Skeletal muscle tissue (tissue), 4 donors: ENCODE measurements around the gene PRR18. TPM values are rescaled to one million over a fixed set of nuclear protein-coding genes. Genes with fewer than 3 reads are reported as not detected.

Experiments
- H3K27ac ChIP-seq: one replicate; pipeline ENCODE4 v1.7.0; 2013; ENCODE audit warnings: mild to moderate bottlenecking, low read depth, low read length, inconsistent platforms
- H3K27me3 ChIP-seq, 3 donors: one replicate each; pipeline ENCODE4 v1.7.0; 2013; ENCODE audit warnings: low read length in 3 of 3; ENCODE audit not compliant: control insufficient read depth in 3 of 3, insufficient read depth in 3 of 3
- H3K36me3 ChIP-seq, 3 donors: one replicate each; pipeline ENCODE4 v1.7.0; 2013; ENCODE audit warnings: low read length in 3 of 3; ENCODE audit not compliant: control insufficient read depth in 3 of 3, insufficient read depth in 3 of 3
- H3K4me1 ChIP-seq, 3 donors: one replicate each; pipeline ENCODE4 v1.7.0; 2013; ENCODE audit warnings: low read length in 3 of 3, mild to moderate bottlenecking in 3 of 3; ENCODE audit not compliant: control insufficient read depth in 3 of 3, insufficient read depth in 3 of 3
- H3K4me3 ChIP-seq, 3 donors: one replicate each; pipeline ENCODE4 v1.7.0; 2013; ENCODE audit warnings: low read length in 3 of 3
- H3K9ac ChIP-seq, 3 donors: one replicate each; pipeline ENCODE4 v1.7.0; 2013; ENCODE audit warnings: low read length in 3 of 3, mild to moderate bottlenecking in 3 of 3, moderate library complexity in 2 of 3, low read depth in 1 of 3
- H3K9me3 ChIP-seq, 3 donors: one replicate each; pipeline ENCODE4 v1.7.0; 2013; ENCODE audit warnings: low read length in 3 of 3; ENCODE audit not compliant: control insufficient read depth in 3 of 3
- total RNA-seq: library from RNA; depleted of rRNA; stranded (reverse); fragments of >200 nt; gene quantifications from one replicate; pipeline ENCODE4 v1.2.3, GENCODE V29; 2014
- donor health status: Osteomylitis.

PRR18 gene
- total RNA-seq, 1 donor from 2014 or later = 0.52 TPM

DNA sequence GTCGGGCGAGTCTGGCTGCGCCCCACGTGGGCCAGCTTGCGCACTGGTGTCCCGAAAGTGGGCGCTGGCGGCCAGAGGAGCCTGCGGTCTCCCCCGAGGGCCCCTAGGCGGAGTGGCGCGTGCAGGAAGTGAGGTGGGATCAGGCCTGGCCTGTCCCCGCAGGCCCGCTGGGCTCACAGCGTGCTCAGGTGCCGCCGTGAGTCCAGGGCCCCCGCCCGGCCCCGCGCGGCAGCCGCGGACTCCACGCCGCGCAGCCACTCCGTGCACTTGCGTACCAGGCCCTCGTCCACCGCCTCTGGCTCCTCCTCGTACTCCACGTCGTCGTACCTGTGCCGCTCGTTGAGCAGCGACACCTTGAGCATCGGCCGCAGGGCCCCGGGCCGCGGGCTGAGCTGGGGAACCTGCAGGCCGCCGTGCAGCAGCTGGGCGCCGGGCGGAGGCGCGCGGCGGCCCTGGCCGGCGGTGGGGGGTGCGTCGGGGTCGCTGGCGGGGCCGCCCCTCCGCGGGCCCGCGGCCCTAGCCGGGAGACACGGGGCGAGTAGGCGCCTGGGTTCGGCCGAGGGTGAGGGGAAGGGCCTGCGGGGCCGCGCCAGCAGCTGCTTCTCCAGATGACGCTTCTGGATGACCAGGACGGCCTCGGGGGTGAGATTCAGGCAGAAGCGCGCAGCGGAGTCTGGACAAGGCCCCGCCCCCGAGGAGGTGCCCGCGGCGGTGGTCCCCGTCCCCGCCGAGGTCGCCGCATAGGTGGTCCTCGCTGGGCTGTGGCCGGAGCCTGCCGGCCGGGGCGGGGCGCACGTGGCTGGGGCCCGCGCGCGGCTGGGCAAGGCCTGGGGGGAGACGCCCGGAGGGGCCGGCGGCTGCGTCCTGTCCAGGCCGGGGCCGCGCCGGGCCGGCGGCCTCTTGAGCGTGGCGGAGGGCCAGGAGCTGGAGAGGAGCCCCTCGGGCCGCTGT lies 835 bp downstream of the PRR18 start:
- Histone ChIP-seq H3K9me3 (no peaks in the 10 kb centered on the region), H3K27ac (no peak overlapping the region), H3K4me3 (peak overlapping the region in 2 of 3 donors; percentile 22 to 54), H3K4me1 (peaks cover 0 to 4% (median 2%) of the 10 kb centered on the region in 3 donors), H3K9ac (peak overlapping the region in 1 of 3 donors; percentile 40), H3K27me3 (peaks cover 26 to 59% (median 37%) of the 10 kb centered on the region in 3 donors), H3K36me3 (no peaks in the 10 kb centered on the region)

GRCh38 chr6:166306378-166307081 lies 1.7 kb downstream of the PRR18 start:
- Histone ChIP-seq H3K36me3 (no peaks in the 10 kb centered on the region), H3K4me3 (no peak overlapping the region), H3K27me3 (peaks cover 26 to 62% (median 41%) of the 10 kb centered on the region in 3 donors), H3K4me1 (peaks cover 0 to 4% (median 2%) of the 10 kb centered on the region in 3 donors), H3K9ac (no peak overlapping the region), H3K27ac (no peak overlapping the region), H3K9me3 (no peaks in the 10 kb centered on the region)

DNA sequence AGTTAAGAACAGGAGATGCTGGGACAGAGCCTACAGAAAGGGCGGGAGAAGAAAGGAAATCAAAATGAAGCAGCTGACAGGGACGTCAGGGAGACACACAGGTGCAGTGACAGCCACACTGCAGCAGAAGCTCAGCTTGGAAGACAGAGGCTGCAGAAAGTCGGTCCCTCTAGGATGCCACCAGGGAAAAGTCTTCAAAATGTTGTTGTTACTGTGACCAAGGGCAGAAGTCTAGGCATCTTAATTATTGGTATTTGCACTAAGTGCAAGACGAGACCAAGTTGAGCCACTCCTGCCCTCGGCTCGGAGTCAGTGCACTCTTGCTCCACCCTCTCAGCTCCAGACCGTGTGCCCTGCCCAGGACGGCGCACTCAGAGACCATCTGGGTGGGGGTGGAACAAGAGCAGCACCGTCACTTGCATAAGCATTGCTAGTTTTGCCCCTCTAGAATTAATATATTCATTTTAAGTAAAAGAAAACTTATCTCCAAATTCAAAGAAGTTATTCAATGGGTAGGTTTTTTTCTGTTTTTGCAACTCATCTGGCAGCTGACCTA lies 2.6 kb downstream of the PRR18 start:
- Histone ChIP-seq H3K27me3 (peaks cover 26 to 60% (median 41%) of the 10 kb centered on the region in 3 donors), H3K4me1 (peaks cover 0 to 4% (median 2%) of the 10 kb centered on the region in 3 donors), H3K9ac (no peak overlapping the region)

DNA sequence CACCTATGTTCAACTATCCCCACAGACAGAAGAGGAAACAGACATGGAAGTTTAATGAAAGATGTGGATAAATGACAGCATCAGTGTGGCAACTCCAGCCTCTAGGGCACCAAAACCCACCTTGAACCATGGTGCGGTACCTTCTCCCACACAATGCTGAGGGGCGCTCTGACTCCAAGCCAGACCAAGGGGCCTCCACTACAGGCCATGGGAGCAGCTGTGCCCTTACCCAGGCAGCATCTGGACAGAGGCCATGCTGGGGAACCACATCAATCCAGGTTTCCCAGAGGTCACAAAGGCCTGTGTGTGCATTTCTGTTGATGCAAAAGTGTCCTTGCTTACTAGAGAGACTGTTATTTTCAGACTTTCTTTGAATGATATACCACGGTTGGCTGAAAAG lies 4.1 kb downstream of the PRR18 start:
- Histone ChIP-seq H3K9me3 (no peaks in the 10 kb centered on the region), H3K4me1 (peaks cover 0 to 4% (median 2%) of the 10 kb centered on the region in 3 donors), H3K27me3 (peaks cover 20 to 48% (median 35%) of the 10 kb centered on the region in 3 donors), H3K36me3 (no peaks in the 10 kb centered on the region), H3K27ac (no peak overlapping the region), H3K9ac (no peak overlapping the region), H3K4me3 (no peak overlapping the region)

More for the DNA sequence above, 2.6 kb downstream of the PRR18 start:
- H3K4me3 ChIP-seq = no peak overlapping the region
- H3K9me3 ChIP-seq = no peaks in the 10 kb centered on the region
- no peaks in the 10 kb centered on the region for H3K36me3 ChIP-seq
- H3K27ac ChIP-seq = no peak overlapping the region

GRCh38 chr6:166301611-166302529 lies 6.3 kb downstream of the PRR18 start:
- Histone ChIP-seq H3K27ac (no peak overlapping the region), H3K27me3 (peaks cover 6 to 42% (median 21%) of the 10 kb centered on the region in 3 donors), H3K36me3 (no peaks in the 10 kb centered on the region), H3K9ac (no peak overlapping the region), H3K4me1 (no peaks in the 10 kb centered on the region), H3K9me3 (no peaks in the 10 kb centered on the region), H3K4me3 (no peak overlapping the region)

DNA sequence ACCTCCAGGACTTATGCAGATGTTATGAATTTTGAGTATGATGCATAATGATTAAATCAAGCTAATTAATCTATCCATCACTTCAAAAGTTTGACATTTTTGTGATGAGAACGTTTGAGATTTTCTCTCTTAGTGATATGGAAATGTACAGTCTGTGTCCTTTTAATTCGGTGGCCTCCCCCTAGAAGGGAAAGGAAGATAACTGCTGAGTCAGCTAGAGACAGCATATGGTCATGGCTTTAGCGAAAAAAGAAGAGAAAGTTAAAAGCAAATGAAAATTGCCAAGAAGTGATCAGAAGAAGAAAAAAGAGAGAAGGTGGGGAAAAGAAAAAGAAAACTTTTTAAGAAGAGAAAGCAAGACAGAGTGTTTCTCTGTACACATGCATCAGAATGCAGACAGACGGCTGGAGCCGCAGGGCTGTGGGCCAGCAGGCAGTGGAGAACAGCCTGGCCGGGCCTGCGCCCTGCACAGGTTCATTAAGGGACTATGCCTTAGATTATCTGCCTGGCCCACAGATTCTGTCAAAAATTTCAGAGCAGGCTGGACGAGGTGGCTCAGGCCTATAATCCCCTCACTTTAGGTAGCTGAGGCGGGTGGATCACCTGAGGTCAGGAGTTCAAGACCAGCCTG lies 7.7 kb downstream of the PRR18 start:
- peaks cover under 1 to 35% (median 14%) of the 10 kb centered on the region in 3 donors for H3K27me3 ChIP-seq
- H3K4me3 ChIP-seq = no peak overlapping the region
- H3K27ac ChIP-seq = no peak overlapping the region
- no peaks in the 10 kb centered on the region for H3K4me1 ChIP-seq
- no peaks in the 10 kb centered on the region for H3K36me3 ChIP-seq
- no peak overlapping the region for H3K9ac ChIP-seq
- H3K9me3 ChIP-seq = no peaks in the 10 kb centered on the region

- Histone ChIP-seq H3K27me3 (peaks cover 6 to 33% (median 19%) of the 10 kb centered on the region in 3 donors), H3K9me3 (no peaks in the 10 kb centered on the region), H3K4me3 (no peak overlapping the region), H3K27ac (no peak overlapping the region), H3K36me3 (no peaks in the 10 kb centered on the region), H3K4me1 (no peaks in the 10 kb centered on the region), H3K9ac (no peak overlapping the region)
Measured at GRCh38 chr6:166297606-166298005, 10.6 kb downstream of the PRR18 start.

DNA sequence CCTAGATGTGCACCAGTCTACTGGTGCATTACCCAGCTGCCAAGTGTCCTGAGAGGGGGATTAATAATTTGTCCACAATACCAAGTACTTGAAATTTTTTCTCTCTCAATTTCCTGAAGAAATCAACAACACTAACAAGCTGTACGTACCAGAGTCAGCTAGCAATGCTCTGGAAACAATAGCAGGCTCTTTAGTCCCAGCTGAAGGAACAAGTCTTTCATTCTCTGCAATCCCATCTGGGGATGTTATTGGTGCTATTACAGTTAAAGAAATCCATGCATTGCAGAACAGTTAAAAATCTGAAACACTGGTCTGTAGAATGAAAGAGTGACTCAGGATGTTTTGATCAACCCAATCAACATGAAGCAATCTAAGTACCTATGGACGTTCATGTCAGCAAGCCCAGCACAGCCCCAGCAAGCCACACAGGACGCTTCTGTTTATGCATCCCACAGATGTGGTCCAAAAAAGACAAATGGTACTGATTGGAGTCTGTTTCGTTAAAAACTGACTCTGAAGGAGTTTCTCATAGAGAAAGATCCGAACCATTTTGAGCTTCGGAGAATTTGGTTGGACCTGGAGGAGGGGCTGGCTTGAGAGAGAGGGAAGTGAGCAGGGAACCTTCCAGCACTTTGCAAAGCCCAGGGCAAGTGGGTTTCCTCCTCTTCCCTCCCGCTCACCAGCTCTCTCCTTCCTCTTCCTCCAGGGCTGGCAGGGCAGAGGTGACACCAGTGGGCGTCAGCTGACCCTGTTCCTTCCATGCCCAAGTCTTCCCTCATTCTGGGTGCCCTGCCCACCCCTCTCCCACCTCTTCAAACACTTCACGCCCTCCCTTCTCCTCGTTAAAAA lies 11.9 kb downstream of the PRR18 start:
- no peak overlapping the region for H3K4me3 ChIP-seq
- peaks cover 10 to 27% (median 21%) of the 10 kb centered on the region in 3 donors for H3K27me3 ChIP-seq
- H3K9ac ChIP-seq = no peak overlapping the region
- no peaks in the 10 kb centered on the region for H3K36me3 ChIP-seq
- H3K4me1 ChIP-seq = no peaks in the 10 kb centered on the region
- H3K27ac ChIP-seq = no peak overlapping the region
- H3K9me3 ChIP-seq = no peaks in the 10 kb centered on the region
